Measurements from ENCODE around the gene SBK1. TPM values are rescaled to one million over a fixed set of nuclear protein-coding genes. Genes with fewer than 3 reads are reported as not detected.

Gene SBK1
- total RNA-seq, 1 experiment from 2014 or later: 19.2 TPM

- no peaks in the 10 kb centered on the region for H3K36me3 ChIP-seq (ENCODE audit: control insufficient read depth in 1 of 2, insufficient read depth in 2 of 2, low read length in 2 of 2)
- no peak overlapping the region for H3K27ac ChIP-seq (ENCODE audit: low read depth, low read length)
- no peaks in the 10 kb centered on the region for H4K20me1 ChIP-seq (ENCODE audit: insufficient read depth)
- no peak for TF ChIP-seq ZFX (IDR thresholded peaks at IDR 0.05)
- no peak for TF ChIP-seq POLR2AphosphoS5 (IDR thresholded peaks at IDR 0.05; ENCODE audit: low read depth, low read length)
- no peak for TF ChIP-seq JUND (IDR thresholded peaks at IDR 0.05)
- TF ChIP-seq POLR2A (IDR thresholded peaks at IDR 0.05; ENCODE audit: borderline replicate concordance, extremely low read depth, insufficient read depth, insufficient read length): no peak
- no peak for TF ChIP-seq ATF3 (IDR thresholded peaks at IDR 0.05)
- TF ChIP-seq ZBTB33 (IDR thresholded peaks at IDR 0.05; ENCODE audit: extremely low read depth, insufficient replicate concordance, low read length): no peak
- TF ChIP-seq EGR1 (IDR thresholded peaks at IDR 0.05; ENCODE audit: low read depth): no peak
- no peak for TF ChIP-seq REST (IDR thresholded peaks at IDR 0.05; ENCODE audit: low read depth)
- TF ChIP-seq ELF1 (IDR thresholded peaks at IDR 0.05; ENCODE audit: borderline replicate concordance, low read depth): no peak
- TF ChIP-seq CEBPB (IDR thresholded peaks at IDR 0.05; ENCODE audit: low read depth): no peak
- TF ChIP-seq MAX (IDR thresholded peaks at IDR 0.05): no peak
- no peak for TF ChIP-seq FOSL1 (IDR thresholded peaks at IDR 0.05; ENCODE audit: low read depth)
- POLR2A ChIA-PET: no interaction called here
- CTCF ChIA-PET: no interaction called here
- no peak overlapping the region for H3K4me2 ChIP-seq (ENCODE audit: low read length)
- RAD21 ChIA-PET (ENCODE audit: low non-redundant PET in 1 of 2, low total read pairs in 2 of 2, uncharacterized antibody in 2 of 2, unreplicated experiment in 2 of 2): no interaction called here
- H2AFZ ChIP-seq (ENCODE audit: low read depth, low read length, poor library complexity, severe bottlenecking): no peak overlapping the region
- H3K79me2 ChIP-seq (ENCODE audit: insufficient read depth, low read length): no peaks in the 10 kb centered on the region
- ATAC-seq (no peak), DNase-seq (ENCODE audit: low read depth, low spot score) (no peak)
- H3K9me2 ChIP-seq (ENCODE audit: insufficient read depth): no peaks in the 10 kb centered on the region
- no peak overlapping the region for H3K4me3 ChIP-seq (replicated peaks in 1 of 2; ENCODE audit: low read depth in 1 of 2, low read length in 2 of 2)
- no peak overlapping the region for H3K9ac ChIP-seq (ENCODE audit: low read length)
- intact Hi-C loops (cut with micrococcal nuclease): no loop called here
- H3K9me3 ChIP-seq (ENCODE audit: control insufficient read depth in 1 of 2, insufficient read depth in 1 of 2, low read depth in 1 of 2, low read length in 2 of 2): no peaks in the 10 kb centered on the region
- H3K4me1 ChIP-seq (ENCODE audit: control insufficient read depth in 1 of 2, insufficient read depth in 2 of 2, low read length in 2 of 2): 0 out of 4 replicates have a peak, but pooled peaks cover 0 to 8% of the 10 kb centered on the region in 2 experiments
- H3K27me3 ChIP-seq (ENCODE audit: insufficient read depth, low read length): no peaks in the 10 kb centered on the region
- BruUV-seq (replicated peaks): no TSS peak
Measured at GRCh38 chr16:28264656-28265055, 27.7 kb upstream of the SBK1 start.

Measured in HCT116 (cell line).